ENCODE measurements around the gene SLC13A3. TPM values are rescaled to one million over a fixed set of nuclear protein-coding genes. Genes with fewer than 3 reads are reported as not detected.
A peak's percentile ranks its signal among the peaks of the same experiment; 100 is the strongest.

The SLC13A3 gene, protein sequence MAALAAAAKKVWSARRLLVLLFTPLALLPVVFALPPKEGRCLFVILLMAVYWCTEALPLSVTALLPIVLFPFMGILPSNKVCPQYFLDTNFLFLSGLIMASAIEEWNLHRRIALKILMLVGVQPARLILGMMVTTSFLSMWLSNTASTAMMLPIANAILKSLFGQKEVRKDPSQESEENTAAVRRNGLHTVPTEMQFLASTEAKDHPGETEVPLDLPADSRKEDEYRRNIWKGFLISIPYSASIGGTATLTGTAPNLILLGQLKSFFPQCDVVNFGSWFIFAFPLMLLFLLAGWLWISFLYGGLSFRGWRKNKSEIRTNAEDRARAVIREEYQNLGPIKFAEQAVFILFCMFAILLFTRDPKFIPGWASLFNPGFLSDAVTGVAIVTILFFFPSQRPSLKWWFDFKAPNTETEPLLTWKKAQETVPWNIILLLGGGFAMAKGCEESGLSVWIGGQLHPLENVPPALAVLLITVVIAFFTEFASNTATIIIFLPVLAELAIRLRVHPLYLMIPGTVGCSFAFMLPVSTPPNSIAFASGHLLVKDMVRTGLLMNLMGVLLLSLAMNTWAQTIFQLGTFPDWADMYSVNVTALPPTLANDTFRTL
- under 1 TPM; 0.08 to 0.19 (median 0.13) TPM for total RNA-seq

DNA sequence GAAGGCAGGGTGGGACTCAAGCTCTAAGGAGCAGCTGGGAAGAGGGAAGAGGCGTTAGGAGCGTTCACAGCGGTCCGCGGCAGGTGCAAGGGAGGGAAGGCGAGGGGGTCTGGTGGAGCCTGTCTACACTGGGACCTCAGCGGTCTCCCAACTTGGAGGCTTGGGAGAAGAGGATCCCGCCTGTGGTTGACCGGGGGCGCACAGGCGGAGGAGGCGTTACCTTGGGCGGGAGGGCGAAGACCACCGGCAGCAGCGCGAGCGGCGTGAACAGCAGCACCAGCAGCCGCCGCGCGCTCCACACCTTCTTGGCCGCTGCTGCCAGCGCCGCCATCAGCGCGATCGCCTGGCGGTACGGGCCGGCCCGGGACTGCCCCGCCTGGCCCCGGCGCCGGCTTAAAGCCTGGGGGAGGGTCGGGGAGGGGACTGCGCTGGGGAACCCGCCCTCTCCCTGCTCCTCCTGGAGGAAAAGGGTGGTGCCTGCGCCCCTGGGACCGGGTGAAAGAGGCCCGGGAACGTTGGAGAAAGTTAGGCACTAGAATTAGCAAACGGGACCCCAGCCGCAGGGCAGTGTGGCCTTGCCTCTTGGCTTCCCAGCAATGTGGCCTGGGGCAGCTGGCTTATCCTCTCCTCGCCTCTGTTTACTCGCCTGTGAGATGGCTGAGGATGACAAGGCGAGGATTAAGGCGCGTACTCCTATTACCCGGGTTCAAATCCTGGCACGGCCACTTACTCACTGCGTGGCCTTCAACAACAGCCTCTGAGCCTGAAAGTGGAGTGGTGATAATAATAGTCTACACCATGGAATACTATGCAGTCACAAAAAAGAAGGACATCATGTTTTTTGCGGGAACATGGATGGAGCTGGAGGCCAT, at the start of gene SLC13A3:
TSS of gene SLC13A3 (minus strand) at position 369 of the 872 bp plus-strand sequence. CDS start at position 331, 38 bp downstream.
- DNase-seq, result no peak
- ATAC-seq, result no peak
- Mint-ChIP-seq H3K36me3 (ENCODE audit: insufficient read depth) (no peaks in the 10 kb centered on the region), H3K4me1 (ENCODE audit: low read depth) (no peaks in the 10 kb centered on the region), H3K27me3 (ENCODE audit: low read depth) (peaks cover 37% of the 10 kb centered on the region), H3K9me3 (no peaks in the 10 kb centered on the region), H3K4me3 (no peak within 1 kb of the TSS)

DNA sequence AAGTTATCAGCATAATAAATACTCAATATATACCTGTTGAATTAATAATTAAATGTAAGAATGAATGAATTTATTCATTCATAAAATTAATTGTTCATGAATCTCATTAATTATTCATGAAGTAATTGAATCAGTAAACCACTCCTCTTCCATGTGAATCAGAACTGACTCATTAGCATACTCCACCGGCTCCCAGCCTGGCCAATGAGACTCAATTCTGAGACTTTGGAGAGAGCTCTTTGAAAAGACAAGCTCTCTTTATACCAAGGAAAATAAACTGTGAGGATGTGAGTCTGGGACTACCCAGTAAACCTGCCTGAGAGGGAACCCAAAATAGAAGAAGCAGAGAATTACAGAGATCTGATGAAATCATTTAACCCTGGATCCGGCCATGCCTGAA, 49.8 kb upstream of the SLC13A3 start:
- Mint-ChIP-seq H3K4me1 (ENCODE audit: low read depth) (no peaks in the 10 kb centered on the region), H3K27me3 (ENCODE audit: low read depth) (peaks cover 35% of the 10 kb centered on the region), H3K36me3 (ENCODE audit: insufficient read depth) (no peaks in the 10 kb centered on the region), H3K4me3 (no peak overlapping the region), H3K9me3 (peaks cover 6% of the 10 kb centered on the region)
- DNase-seq (no peak), ATAC-seq (no peak)

DNA sequence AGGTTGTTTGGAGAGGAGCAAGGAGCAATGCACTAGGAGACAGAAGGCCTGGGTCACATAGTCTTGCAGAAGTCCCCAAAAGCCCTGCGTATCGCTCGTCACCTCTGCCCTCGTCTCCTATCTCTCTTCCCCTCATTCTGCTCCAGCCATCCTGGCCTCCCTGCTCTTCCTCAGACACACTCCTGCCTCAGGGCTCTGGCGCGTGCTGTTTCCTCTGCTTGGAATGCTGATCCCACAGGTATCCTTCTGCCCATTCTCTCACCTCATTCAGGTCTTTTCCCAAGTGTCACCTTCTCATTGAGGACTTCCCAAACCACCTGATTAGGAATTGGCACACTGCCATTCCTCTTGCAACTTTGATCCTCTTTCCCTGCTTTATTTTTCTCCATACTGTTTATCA, 49.2 kb upstream of the SLC13A3 start:
- peaks cover 31% of the 10 kb centered on the region for H3K27me3 Mint-ChIP-seq (ENCODE audit: low read depth)

DNA sequence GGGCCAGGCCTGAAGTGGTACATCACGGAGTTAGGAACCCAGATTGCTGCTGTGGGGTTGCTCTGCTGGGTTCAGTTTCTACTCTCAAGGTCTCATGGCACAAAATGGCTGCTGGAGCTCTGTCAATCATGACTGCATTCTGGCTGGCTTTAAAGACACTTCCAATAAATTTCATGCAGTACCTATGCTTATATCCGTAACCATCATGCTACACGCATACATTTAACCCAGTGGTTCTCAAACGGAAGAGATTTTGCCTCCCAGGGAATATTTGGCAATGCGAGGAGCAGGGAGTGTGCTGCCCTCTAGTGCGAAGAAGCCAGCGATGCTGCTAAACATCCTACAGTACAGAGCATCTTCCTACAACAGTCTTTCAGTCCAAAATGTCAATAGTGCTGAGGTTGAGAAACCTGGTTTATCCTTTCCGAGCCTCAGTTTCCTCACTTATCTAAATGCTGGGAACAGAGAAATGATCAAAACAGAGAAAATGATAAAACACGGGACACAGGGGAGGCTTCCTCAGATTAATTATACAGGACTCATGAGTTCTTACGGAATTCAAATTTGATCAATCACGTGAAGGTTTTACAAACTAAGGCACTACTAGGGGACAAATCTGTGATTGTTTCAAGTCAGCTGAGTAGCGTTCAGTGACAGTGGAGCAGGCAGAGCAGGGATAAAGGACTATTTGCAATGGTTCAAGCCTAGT, 48.5 kb upstream of the SLC13A3 start:
- no peaks in the 10 kb centered on the region for H3K9me3 Mint-ChIP-seq
- ATAC-seq (no peak), DNase-seq (no peak)
- H3K4me3 Mint-ChIP-seq, result no peak overlapping the region
- no peaks in the 10 kb centered on the region for H3K4me1 Mint-ChIP-seq (ENCODE audit: low read depth)
- no peaks in the 10 kb centered on the region for H3K36me3 Mint-ChIP-seq (ENCODE audit: insufficient read depth)
- peaks cover 29% of the 10 kb centered on the region for H3K27me3 Mint-ChIP-seq (ENCODE audit: low read depth)

More for the DNA sequence above, 49.2 kb upstream of the SLC13A3 start:
- ATAC-seq, result no peak
- DNase-seq, result no peak
- H3K4me1 Mint-ChIP-seq (ENCODE audit: low read depth), result no peaks in the 10 kb centered on the region
- H3K4me3 Mint-ChIP-seq, result no peak overlapping the region
- H3K36me3 Mint-ChIP-seq (ENCODE audit: insufficient read depth), result no peaks in the 10 kb centered on the region
- H3K9me3 Mint-ChIP-seq, result peaks cover 5% of the 10 kb centered on the region

DNA sequence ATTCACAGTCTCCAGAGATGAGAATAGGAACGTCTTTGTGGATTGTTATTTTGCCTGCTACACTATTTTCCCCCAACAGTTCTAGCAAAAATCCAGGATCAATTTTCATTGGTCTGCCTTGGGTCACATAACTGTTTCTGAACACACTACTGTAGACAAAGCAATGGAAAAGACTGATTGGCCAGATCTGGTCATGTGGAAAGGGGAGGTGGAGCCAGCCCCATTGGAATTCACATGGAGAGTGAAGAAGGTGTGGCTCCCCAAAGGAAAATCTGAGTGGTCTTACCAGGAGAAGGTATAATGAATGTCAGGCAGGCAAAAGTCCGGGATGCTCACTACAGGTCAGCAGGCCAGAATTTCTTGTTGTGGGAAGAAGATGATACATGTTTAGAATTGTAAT, 47.5 kb upstream of the SLC13A3 start:
- DNase-seq (no peak), ATAC-seq (no peak)
- H3K36me3 Mint-ChIP-seq (ENCODE audit: insufficient read depth), result no peaks in the 10 kb centered on the region
- H3K9me3 Mint-ChIP-seq, result no peaks in the 10 kb centered on the region
- H3K4me3 Mint-ChIP-seq, result no peak overlapping the region
- H3K27me3 Mint-ChIP-seq (ENCODE audit: low read depth), result peaks cover 23% of the 10 kb centered on the region
- peaks cover 5% of the 10 kb centered on the region for H3K4me1 Mint-ChIP-seq (ENCODE audit: low read depth)

DNA sequence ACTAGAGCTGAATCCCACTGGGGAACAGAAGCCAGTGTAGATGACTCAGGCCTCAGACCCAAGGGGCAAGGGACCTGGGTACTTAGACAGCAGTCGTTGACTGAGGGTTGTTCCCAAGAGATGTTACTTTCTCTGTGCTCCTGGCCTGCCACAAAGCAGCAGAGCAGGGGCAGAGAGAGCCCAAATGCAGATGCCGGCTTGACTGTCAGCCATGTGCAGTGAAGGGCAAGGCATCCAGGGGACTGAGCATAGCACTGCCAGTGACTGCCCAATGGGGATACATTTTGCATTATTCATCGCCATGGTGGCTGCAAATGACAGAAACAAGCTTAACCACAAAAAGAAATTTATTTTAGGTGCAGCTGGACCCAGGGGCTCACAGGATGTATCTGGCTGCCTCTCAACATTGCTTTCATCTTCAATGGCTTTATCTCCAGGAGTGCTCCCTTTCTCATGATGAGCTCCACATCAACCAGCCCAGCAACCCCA, 45.6 kb upstream of the SLC13A3 start:
- Mint-ChIP-seq H3K4me3 (no peak overlapping the region), H3K36me3 (ENCODE audit: insufficient read depth) (no peaks in the 10 kb centered on the region), H3K9me3 (no peaks in the 10 kb centered on the region), H3K27me3 (ENCODE audit: low read depth) (peaks cover 18% of the 10 kb centered on the region), H3K4me1 (ENCODE audit: low read depth) (peaks cover 5% of the 10 kb centered on the region)
- no peak for ATAC-seq
- DNase-seq, result no peak

DNA sequence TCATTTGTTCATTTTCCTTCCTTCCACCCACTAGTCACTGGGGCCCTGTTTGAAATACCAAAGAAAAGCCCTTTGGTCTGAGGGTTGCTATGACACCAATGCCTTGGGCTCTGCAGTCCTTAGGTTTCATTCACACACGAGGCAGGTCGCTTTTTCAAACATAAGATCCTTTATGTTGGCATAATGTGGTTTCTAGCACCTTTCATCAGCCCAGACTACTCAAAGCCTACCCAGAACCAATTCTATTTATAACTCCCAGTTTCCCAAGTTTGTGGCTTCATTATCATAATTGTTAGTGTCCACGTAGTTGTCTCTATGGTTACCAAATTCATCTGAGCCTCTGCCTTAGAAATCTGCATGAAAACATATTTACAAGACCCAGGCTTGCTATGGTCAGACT, 44.6 kb upstream of the SLC13A3 start:
- DNase-seq (no peak), ATAC-seq (no peak)
- H3K4me3 Mint-ChIP-seq, result no peak overlapping the region
- H3K4me1 Mint-ChIP-seq (ENCODE audit: low read depth), result peaks cover 5% of the 10 kb centered on the region
- no peaks in the 10 kb centered on the region for H3K36me3 Mint-ChIP-seq (ENCODE audit: insufficient read depth)
- H3K27me3 Mint-ChIP-seq (ENCODE audit: low read depth), result peaks cover 15% of the 10 kb centered on the region
- no peaks in the 10 kb centered on the region for H3K9me3 Mint-ChIP-seq

DNA sequence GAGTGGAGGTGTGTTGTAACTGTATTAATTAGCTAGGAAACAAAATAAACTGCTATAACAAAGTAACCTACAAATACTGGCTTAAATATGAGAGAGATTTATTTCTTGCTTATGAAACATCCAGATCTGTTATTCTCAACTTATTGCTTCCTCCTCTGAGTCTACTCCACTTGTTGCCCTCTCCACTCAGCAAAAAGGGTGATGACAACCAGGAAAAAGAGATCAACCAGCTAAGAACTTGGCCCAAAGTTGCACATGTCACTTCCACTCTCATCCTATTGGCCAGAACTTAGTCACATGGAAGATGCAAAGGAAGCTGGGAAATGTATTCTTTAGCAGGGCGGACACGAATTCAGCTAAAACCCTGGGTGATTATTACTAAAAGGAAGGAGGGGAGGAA, 43.2 kb upstream of the SLC13A3 start:
- H3K4me3 Mint-ChIP-seq, result no peak overlapping the region
- no peak for ATAC-seq
- no peaks in the 10 kb centered on the region for H3K36me3 Mint-ChIP-seq (ENCODE audit: insufficient read depth)
- peaks cover 10% of the 10 kb centered on the region for H3K4me1 Mint-ChIP-seq (ENCODE audit: low read depth)
- no peak for DNase-seq
- H3K9me3 Mint-ChIP-seq, result no peaks in the 10 kb centered on the region
- peaks cover 6% of the 10 kb centered on the region for H3K27me3 Mint-ChIP-seq (ENCODE audit: low read depth)

DNA sequence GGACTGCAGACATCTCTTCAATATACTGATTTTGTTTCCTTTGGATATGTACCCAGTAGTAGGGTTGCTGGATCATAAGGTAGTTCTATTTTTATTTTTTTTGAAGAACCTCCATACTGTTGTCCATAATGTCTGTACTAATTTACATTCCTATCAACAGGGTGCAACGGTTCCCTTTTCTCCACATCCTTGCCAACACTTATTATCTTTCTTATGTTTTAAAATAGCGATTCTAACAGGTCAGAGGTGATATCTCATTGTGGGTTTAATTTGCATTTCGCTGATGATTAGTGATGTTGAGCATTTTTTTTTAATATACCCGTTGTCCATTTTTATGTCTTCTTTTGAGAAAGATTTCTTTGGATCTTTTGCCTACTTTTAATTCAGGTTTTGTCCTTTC, 39.9 kb upstream of the SLC13A3 start:
- Mint-ChIP-seq H3K27me3 (ENCODE audit: low read depth) (no peaks in the 10 kb centered on the region), H3K4me1 (ENCODE audit: low read depth) (peaks cover 31% of the 10 kb centered on the region), H3K4me3 (no peak overlapping the region)

DNA sequence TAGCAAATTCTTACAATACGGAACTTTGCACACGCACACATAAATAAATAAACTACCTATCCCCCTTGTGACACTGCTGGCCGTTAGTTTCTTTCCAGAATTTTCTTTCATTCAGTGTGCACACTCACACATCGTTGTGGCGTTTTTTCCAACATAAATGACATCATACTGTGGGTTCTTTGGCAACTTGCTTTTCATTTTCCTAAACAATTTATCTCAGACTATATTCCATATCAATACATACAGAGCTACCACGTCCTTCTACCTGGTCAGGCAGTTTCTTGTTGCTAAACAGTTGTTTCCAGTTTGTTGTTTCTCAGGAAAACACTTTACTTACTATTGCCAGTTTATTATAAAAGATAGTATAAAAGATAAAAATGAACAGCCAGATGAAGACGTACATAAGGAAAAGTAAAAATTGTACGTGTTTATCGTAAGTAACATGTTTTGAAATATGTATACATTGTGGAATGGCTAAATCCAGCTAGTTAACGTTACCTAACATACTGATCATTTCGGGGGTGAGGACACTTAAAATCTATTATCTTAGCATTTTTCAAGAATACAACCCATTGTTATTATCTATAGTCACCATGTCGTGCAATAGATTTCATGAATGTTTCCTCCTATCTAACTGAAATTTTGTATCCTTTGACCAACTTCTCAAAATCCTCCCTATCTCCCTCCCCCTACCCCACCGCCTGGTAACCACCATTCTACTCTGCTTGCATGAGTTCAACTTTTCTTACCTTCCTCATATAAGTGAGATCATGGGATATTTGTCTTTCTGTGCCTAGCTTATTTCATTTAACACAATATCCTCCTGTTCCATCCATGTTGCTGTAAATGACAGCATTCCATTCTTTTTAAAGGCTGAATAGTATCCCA, 39.2 kb upstream of the SLC13A3 start:
- H3K4me3 Mint-ChIP-seq, result peak overlapping the region; percentile 89
- H3K36me3 Mint-ChIP-seq (ENCODE audit: insufficient read depth), result peaks cover 11% of the 10 kb centered on the region
- H3K9me3 Mint-ChIP-seq, result no peaks in the 10 kb centered on the region
- peaks cover 36% of the 10 kb centered on the region for H3K4me1 Mint-ChIP-seq (ENCODE audit: low read depth)
- no peak for DNase-seq
- ATAC-seq, result no peak
- no peaks in the 10 kb centered on the region for H3K27me3 Mint-ChIP-seq (ENCODE audit: low read depth)

More for the DNA sequence above, 39.9 kb upstream of the SLC13A3 start:
- no peak for DNase-seq
- peaks cover 6% of the 10 kb centered on the region for H3K36me3 Mint-ChIP-seq (ENCODE audit: insufficient read depth)
- no peak for ATAC-seq
- no peaks in the 10 kb centered on the region for H3K9me3 Mint-ChIP-seq

DNA sequence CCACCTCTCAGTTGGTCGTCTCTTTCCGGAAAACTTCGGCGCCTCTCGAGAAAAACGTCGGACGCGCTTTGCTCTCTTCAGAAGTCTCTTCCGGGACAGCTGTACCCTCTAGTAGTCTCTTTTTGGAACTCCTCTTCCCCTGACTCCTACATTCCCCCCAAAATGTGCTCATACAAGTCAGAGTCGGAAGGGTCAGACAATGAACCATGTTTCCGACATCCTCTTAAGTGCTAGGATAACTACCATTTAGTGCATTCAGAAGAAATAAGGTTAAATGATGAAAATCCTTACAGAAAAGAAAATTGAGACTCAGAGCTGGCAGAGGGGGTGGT, 38.5 kb upstream of the SLC13A3 start:
- no peaks in the 10 kb centered on the region for H3K27me3 Mint-ChIP-seq (ENCODE audit: low read depth)
- peaks cover 15% of the 10 kb centered on the region for H3K36me3 Mint-ChIP-seq (ENCODE audit: insufficient read depth)
- ATAC-seq, result no peak
- no peaks in the 10 kb centered on the region for H3K9me3 Mint-ChIP-seq
- no peak for DNase-seq
- H3K4me1 Mint-ChIP-seq (ENCODE audit: low read depth), result peaks cover 41% of the 10 kb centered on the region
- peak overlapping the region; percentile 89 for H3K4me3 Mint-ChIP-seq

DNA sequence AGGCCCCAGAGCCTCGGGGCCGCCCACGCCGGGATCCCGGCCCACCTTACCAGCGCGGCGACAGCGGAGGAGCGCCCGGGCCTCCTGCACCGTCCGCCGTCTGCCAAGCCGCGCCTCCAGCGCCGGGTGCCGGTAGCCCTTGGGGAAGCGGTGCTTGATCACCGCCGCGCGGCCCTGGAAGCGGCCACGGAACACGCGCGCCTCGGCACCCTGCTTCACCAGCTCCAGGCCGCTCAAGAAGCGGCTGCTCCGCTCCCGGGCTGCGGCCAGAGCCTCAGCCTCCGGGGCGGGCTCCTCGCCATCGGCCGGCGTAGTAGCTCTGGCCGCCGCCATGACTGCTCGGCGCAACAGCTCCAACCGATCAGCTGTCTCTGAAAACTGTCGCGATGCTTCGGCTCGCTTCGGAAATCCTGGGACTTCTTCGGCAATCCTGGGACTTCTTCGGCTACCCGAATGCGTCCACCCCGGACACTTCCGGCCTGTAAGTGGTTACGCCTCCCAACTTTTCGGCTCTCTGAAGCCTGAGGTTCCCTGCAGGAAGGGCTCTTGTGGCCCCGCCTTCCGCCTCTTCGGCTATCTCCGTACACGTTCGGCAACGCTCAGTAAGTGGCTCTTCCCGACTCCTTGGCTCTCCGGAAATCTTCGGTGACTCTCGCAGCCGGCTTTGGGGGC, 38.0 kb upstream of the SLC13A3 start, which contains the start of gene TP53RK:
TSS of gene TP53RK (minus strand) at position 363 of the 672 bp plus-strand sequence. CDS start at position 333, 30 bp downstream.
- H3K4me3 Mint-ChIP-seq, result peak within 1 kb of the TSS; percentile 89
- H3K4me1 Mint-ChIP-seq (ENCODE audit: low read depth), result peaks cover 41% of the 10 kb centered on the region

More for the DNA sequence above, 38.0 kb upstream of the SLC13A3 start, which contains the start of gene TP53RK:
- peak; percentile 96 to 97 for ATAC-seq
- Mint-ChIP-seq H3K36me3 (ENCODE audit: insufficient read depth) (peaks cover 15% of the 10 kb centered on the region), H3K27me3 (ENCODE audit: low read depth) (no peaks in the 10 kb centered on the region), H3K9me3 (no peaks in the 10 kb centered on the region)
- peak; percentile 89 for DNase-seq
